Vagina (tissue), 2 donors: ENCODE results near the gene LZTS2.

Source experiments
- CTCF ChIP-seq, 3 experiments: fragments of 450-650 bp in 2 of 3; fragments of 200-600 bp in 1 of 3; sonication (generic) in 1 of 3; IDR thresholded peaks; one replicate each; pipeline ENCODE4 v1.5.1; 2017 to 2019; ENCODE audit warnings: antibody characterized with exemption in 3 of 3, mild to moderate bottlenecking in 2 of 3, moderate library complexity in 2 of 3
- POLR2A ChIP-seq, 2 donors: fragments of 450-650 bp; IDR thresholded peaks; one replicate each; pipeline ENCODE4 v1.6.1; 2017; ENCODE audit warnings: antibody characterized with exemption in 2 of 2, mild to moderate bottlenecking in 2 of 2, moderate library complexity in 2 of 2
- POLR2AphosphoS5 ChIP-seq, 2 donors: sonication (generic); formaldehyde crosslinking; IDR thresholded peaks; one replicate each; pipeline ENCODE4 v1.9.0; 2017; ENCODE audit warnings: antibody characterized with exemption in 2 of 2, mild to moderate bottlenecking in 2 of 2, low read depth in 1 of 2; ENCODE audit not compliant: insufficient read depth in 1 of 2

DNA sequence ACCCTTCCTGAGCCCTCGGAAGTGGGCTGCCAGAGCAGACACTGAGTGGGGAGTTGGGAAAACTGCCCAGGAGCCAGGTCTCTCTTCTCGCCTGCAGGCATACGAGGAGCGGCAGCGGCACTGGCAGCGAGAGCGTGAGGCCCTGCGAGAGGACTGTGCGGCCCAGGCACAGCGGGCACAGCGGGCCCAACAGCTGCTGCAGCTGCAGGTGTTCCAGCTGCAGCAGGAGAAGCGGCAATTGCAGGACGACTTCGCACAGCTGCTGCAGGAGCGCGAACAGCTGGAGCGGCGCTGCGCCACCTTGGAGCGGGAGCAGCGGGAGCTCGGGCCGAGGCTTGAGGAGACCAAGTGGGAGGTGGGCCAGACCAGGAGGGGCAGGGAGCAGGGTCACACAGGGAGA, 5.8 kb downstream of the LZTS2 start:
- TF ChIP-seq CTCF (IDR thresholded peaks at IDR 0.05): no peak
- no peak for TF ChIP-seq POLR2A (IDR thresholded peaks at IDR 0.05)
- no peak for TF ChIP-seq POLR2AphosphoS5 (IDR thresholded peaks at IDR 0.05; ENCODE audit: insufficient read depth in 1 of 2, low read depth in 1 of 2)
